HG03342 (cell line): ENCODE results near the gene SLC16A14.
"Not testable (repeated sequence)": the region's sequence is repeated elsewhere in the genome, so short reads cannot be mapped to it uniquely, and the experiment has no call there.

ENCODE experiments used
- ATAC-seq: cut with Tn5 transposase; IDR thresholded peaks from one replicate; pipeline ENCODE4 v1.9.1; 2021; ENCODE audit warnings: mild to moderate bottlenecking, moderate library complexity; ENCODE audit not compliant: unreplicated experiment

SLC16A14 gene, protein sequence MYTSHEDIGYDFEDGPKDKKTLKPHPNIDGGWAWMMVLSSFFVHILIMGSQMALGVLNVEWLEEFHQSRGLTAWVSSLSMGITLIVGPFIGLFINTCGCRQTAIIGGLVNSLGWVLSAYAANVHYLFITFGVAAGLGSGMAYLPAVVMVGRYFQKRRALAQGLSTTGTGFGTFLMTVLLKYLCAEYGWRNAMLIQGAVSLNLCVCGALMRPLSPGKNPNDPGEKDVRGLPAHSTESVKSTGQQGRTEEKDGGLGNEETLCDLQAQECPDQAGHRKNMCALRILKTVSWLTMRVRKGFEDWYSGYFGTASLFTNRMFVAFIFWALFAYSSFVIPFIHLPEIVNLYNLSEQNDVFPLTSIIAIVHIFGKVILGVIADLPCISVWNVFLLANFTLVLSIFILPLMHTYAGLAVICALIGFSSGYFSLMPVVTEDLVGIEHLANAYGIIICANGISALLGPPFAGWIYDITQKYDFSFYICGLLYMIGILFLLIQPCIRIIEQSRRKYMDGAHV

DNA sequence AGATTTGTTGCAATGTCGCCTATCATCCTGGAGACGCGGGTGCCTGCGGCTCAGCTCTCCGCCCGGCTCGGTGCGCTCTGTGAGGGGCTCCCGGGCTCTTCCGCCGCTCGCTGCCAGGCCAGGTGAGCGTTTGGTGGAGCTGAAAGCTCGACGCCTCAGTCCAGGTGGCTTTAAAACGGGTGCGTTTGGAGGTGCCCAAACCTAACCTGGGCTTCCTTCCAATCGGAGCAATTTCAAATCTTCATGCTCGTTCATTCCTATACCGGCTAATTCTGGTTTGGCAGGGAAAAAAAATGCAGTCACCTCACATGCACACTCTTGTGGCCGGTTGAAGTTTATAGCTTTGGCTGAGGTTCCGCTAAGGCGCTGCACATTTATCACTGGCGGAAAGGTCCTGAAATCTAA is at the start of gene SLC16A14:
TSS of gene SLC16A14 (minus strand) at position 274 of the 405 bp plus-strand sequence. CDS start 9,572 bp downstream, outside the sequence.
- peak; percentile 27 for ATAC-seq

DNA sequence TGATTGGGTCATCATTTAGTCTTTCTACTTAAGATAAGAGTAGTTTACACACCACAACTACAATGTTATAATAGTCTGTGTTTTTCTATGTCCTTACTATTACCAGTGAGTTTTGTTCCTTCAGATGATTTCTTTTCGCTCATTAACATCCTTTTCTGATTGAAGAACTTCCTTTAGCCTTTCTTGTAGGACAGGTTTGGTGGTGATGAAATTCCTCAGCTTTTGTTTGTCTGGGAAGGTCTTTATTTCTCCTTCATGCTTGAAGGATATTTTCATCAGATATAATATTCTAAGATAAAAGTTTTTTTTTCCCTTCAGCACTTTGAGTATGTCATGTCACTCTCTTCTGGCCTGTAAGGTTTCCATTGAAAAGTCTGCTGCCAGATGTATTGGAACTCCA is 38.0 kb upstream of the SLC16A14 start:
- ATAC-seq, result no peak

DNA sequence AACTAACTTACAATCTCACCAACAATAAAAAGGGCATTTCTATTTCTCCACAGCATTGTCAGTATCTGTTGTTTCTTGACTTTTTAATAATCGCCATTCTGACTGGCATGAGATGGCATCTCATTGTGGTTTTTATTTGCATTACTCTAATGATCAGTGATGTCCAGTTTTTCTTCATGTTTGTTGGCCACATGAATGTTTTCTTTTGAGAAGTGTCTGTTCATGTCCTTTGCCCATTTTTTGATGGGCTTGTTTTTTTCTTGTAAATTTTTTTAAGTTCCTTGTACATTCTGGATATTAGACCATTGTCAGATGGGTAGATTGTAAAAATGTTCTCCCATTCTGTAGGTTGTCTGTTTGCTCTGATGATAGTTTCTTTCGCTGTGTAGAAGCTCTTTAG is 33.2 kb upstream of the SLC16A14 start:
- not testable (repeated sequence) for ATAC-seq

DNA sequence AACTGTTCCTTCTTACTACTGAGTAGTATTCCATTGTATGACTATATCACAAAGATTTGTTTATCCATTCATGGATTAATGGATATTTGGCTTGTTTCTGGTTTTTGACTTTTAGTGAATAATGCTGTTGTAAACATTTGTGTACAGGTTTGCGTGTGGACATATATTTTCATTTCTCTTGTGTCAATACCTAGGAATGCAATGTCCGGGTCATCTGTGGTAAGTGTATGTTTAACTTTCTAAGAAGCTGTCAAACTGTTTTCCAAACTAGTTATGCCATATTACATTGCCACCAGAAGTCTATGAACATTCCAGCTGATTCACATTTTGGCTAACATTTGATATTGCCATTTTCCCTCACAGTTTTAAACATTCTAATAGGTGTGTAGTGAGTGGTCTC is 29.1 kb upstream of the SLC16A14 start:
- ATAC-seq, result no peak

DNA sequence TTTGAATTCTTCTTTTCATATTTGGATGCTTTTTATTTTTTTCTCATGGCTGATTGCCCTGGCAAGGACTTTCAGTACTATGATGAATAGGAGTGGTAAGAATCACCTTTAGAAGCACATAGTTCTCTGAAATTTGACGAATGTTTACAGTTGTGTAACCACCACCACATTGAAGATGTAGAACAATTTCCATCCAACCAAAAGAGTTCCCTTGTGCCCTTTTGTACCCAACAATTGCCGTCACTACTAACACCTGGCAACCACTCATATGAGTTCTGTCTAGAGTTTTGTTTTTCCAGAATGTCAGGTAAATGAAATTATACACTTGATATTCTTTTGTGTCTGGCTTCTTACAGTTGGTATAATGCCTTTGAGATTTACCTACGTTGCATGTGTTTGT is 28.7 kb upstream of the SLC16A14 start:
- no peak for ATAC-seq

DNA sequence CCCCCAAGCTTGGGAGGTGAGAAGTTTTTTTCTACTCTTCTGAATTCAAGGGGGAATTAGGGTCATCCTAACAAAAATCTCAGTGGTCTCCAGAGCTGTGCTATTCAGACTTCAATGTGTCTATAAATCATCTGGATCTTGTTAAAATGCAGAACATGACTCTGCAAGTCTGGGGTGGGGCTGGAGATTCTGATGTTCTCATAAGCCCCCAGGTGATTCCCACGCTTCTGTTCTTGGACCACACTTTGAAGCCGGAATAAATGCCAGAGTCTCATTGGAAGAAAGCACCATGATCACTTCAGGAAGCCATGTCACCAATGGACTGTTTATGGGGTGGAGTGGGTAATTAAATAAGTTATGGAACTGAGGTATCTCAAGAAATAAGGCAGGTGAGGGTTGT is 22.2 kb upstream of the SLC16A14 start:
- ATAC-seq, result no peak

DNA sequence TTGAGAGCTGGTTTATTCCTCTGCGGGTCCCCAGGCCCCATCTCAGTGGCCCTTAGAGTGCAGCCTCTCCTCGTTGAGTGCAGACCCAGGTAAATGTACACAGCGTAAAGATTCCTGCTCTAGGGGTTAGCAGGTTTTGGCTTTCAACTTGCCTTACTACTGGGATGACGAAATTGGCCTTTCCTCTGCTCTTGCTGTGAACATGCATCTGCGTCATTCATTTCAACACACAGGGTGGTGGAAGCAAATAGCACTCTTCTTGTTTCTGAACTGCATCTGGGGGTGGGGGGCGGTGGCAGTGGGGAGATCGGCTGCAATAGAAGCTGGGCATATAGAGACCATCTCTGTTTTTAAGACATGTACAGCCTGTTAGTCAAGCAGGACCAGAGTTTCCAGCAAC is 16.5 kb upstream of the SLC16A14 start:
- ATAC-seq, result no peak

DNA sequence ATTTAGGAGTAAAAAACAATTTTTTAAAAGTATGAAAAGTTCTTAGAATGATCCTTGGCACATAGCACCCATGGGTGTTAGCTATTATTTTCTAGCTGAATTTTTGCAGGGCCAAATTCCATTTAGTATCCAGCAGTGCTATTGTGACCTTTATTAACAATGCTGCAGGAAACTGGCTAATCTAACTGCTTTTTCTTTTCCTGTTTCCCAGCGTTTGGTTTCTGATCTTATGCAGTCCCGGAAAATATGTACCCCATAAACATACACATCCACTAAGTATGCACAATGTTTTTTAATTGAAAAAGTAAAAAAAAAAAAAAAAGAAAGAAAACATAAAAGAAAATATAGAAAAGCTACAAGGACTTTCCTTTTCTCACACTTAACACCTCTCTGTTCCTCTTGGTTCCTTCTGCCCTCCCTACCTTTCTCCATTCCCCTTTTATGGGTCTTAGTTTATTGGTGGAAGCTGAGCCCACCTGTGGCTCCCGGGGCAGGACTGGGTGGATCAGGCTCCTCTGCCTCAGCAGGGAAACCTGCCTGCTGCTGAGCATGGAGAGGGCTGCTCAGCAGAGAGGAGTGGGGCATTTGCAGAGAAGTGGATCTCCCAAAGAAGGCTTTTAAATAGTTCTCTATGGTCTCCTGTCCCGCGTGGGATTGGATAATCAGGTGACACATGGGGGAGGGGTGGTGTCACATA is 9.3 kb upstream of the SLC16A14 start:
- no peak for ATAC-seq

DNA sequence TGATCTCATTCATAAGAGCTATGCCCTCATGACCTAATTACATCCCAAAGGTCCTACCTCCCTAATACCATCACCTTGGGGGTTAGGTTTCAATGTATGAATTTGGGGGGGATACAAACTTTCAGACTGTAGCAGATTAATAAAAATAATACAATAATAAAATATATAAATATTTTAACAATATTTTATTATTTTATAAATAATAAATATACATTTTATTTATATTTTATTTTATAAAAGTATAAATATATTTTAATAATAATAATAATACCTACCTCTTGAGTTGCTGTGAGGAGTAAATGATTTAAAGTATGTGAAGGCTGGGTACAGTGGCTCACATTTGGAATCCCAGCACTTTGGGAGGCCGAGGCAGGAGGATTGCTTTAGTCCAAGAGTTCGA is 8.1 kb upstream of the SLC16A14 start:
- ATAC-seq, result no peak

DNA sequence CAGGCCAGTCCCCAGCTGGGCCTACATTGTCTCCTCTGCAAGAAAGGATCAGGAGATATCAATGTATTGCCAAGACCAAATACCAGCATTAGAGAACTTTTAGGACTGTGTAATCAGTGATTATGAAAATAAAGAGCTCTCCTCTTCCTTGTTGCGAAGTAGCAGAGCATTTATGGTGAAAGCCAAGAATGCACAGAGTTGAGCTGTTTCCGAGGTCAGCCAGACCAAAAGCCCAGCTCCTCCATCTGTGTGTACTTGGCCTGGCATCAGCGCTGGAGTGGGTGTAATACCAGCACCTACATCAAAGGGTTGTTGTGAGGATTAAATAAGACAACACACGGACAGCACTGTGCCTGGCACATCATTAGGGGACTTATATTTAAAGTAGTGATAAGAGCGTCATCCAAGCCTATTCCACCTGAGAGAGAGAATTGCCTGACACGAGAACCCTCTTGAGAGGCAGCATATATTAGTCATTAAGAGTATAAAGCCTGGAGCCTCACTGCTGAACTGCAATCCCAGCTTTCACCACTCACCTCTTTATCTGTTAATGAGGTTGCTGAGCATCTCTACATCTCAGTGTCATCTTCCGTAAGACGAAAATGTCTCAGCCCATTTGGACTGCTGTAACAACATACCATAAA is 7.4 kb upstream of the SLC16A14 start:
- no peak for ATAC-seq

DNA sequence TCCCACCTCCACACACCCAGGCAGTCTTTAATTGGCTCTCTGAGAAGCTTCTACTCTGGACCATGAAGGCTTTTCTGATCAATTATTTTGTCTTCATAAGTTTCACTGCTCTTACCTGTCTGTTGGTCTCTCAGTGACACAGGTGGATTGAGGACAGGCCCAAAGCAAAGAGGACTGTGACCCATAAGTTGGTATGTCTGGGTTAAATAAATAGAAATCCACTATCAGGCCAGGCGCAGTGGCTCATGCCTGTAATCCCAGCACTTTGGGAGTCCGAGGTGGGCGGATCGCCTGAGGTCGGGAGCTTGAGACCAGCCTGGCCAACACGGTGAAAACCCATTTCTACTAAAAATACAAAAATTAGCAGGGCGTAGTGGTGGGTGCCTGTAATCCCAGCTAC is 2.7 kb upstream of the SLC16A14 start:
- ATAC-seq, result no peak

DNA sequence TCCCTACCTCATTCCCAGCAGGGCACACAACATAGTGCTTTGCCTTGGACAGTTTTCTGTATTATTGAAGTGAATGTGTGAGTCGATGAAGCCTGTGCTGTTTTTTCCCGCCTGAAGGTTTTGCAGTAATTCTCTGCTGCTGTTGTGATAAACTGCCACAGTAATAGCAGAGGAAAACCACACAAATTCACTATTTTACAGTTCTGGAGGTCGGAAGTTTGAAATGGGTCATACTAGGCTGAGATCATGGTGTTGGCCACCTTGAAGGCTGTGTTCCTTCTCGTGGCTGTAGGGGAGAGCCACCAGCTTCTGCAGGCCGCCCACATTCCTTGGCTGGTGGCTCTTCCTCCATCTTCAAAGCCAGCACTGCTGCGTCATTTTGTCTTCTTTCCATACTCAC is 678 bp upstream of the SLC16A14 start:
- no peak for ATAC-seq

DNA sequence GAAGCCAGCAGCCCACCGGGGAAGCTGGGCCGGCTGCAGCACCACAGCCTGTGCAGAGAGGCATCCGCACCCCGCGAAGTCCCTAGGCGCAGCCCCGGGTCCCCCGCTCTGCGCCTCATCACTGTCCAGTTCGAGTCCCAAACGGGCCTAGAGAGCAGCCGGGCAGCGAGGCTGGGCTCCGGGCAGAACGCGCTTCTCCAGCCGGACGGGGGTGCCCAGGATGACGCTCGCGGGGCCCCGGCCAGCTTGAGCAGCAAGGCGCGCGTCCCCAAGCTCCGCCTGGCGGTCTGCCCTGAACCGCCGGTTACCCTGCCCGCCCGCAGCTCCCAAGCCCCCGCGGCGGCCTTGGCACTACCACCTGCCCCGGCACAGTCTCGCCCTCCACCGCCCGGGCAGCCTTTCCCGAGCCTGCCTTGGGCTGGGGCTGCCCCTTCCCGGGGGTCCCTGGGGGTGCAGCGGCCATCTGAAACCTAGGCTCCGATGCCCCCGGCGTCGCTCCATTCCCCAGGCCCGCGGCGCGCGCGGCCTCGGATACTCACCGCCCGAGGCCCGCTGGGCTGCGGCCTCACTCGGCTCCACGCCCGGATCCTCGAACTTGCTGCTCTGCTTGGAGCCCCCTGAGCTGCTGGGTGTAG is 591 bp downstream of the SLC16A14 start:
- peak; percentile 34 for ATAC-seq

DNA sequence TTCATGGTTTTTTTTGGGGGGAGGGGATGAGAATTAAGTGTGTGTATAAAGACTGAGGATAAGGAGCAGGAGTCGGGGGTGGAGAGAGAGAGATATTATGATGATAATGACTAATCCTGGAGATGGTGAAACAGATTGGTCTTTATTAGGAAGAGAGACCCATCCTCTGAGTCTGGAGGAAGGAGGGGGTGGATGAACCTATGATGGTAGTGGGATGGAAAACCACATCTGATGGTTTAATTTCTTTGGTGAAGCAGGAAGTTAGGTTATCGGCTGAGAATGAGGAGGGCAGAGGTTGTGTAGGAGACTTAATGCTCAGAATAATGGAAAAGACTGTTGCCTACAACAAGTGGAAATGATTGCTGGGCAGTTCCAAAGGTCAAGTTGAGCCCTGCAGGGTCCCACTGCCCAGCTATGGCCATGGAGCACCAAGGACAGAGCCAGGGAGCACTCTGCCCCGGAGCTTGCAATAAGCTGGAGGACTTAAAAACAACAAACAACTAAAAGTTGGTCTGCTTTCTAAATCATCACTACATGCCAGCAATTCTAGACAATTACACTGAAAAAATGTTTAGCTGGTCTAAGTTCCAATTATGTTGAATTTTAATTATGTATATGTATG is 7.9 kb downstream of the SLC16A14 start:
- ATAC-seq, result no peak

DNA sequence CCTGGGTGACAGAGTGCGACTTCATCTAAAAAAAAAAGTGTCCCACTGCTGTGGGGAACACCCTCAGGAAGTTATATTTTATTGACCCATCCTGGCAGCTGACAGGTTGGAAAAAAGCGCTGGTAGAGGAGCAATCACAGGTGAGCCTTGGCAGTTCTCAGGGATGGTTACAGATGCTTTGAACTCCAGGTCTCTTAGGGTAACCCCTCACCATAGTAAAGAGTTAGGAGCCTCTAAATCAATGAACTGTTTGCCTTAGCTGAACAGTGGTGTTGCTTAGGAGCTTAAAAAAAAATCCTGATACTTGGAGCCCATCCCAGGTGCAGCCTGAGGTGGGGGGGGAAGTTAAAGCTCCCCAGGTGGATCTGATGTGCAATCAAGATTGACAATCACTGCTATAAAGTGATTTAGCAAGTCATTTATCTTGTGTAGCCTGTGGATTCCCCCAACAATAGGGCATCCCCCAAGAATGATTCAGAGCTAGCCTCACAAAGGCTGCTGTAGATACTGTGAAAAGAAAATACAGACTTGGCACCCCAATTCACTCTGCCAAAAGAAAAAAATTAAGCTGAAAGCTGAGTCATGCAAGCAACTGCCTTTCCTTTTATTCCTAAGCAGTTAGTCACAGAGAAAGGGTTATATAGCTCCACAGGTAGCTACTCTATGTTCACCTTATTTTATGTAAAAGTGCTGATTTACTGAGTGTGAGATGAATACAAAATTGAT is 14.8 kb downstream of the SLC16A14 start:
- ATAC-seq, result no peak

DNA sequence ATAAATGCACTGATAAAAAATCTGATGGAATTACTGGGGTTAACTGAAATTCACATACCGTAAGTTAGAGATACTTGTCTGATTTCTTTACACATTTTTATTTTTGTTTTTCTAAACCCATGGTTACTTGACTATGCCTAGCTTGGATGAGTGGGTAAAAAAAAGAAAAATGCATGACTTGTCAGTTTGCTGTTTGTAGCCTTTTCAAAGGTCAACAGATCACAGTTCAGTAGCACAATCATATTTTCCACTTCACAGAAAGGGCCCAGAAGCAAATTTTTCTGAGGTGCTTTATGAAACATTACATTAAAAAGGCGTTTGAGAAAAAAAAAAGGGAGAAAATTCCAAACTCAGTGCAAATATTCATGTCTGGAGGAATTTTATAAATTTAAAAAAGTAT is 16.4 kb downstream of the SLC16A14 start:
- ATAC-seq, result no peak

DNA sequence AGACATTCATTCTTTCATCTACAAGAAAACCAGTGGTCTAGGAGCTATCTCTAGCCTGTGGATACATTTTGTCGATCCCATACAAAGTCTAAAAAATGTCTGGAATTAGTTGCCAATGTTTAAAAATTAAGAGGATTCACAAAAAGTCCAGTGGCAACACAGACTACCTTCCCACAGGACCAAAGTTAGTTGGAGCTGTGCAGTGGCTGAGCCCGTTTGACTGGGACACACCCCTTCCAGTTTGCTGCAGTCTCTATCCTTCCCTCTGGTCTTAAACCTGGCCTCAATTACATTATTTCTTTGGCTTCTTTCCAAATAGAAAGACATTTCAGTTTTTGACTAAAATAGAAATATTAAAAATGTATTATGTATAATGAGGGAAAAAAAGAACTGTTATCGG is 18.6 kb downstream of the SLC16A14 start:
- ATAC-seq, result no peak

DNA sequence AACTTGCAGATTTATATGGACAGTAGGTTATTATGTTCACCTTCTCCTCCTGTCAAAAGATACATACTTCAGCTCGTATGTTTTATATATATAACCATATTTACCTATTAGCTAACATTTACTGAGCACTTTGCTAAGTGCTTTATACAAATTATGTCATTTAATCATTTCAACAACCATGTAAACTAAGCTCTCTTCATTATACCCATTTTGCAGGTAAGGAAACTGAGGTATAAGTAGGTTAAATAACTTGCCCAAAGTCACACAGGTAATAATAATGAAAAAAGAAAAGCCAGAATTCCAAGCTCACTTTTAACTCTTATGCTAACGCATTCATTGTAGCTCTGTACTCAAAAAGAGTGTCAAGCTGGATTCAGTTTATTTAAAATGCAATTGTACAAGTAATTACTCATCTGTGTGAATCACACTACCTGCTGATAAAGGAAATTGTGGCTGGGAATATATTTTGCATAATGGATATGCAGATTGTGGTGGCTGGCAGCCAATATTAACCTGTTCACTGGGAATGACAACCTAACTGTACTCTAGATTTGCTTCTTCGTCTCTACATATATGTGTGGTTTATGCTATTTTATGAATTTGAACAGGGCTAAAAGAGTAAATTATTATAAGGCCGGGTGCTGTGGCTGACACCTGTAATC is 20.6 kb downstream of the SLC16A14 start:
- no peak for ATAC-seq

DNA sequence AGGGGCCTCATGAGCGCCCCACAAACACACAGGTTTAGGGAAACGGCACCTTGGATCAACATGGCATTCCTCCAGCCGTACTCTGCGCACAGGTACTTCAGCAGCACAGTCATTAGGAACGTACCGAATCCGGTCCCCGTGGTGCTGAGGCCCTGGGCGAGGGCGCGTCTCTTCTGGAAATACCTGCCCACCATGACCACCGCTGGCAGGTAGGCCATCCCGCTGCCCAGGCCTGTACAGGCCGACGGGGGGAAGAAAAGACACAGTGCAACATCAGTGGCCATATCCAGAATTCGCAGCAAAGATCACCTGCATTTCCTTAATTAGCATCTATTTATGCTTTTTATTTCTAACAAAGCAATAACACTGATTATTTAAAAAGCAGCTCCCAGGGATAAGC is 22.2 kb downstream of the SLC16A14 start:
- ATAC-seq, result no peak

DNA sequence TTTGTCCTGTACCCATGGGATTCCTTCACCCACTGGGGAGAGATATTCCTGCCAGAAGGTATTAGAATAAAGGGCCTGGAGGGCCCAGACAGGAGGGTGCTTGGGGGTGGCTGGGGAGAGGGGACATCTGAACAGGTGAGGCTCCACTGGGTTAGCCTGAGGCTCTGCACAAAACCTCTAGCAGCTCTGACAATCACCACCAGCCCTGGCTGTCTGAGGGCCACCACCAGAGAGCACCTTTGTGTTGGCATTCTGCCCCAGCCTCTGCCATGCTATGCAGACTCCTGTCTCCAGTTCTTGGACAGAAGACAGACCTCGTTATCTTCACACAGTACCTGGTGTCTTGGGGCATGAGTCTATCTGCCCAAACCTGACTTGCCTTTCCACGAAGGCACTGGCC is 25.3 kb downstream of the SLC16A14 start:
- no peak for ATAC-seq
